CD4-positive, alpha-beta T cell (primary cell): ENCODE results near the gene GLMN. TPM values are rescaled to one million over a fixed set of nuclear protein-coding genes. Genes with fewer than 3 reads are reported as not detected.
"Not testable (repeated sequence)": the region's sequence is repeated elsewhere in the genome, so short reads cannot be mapped to it uniquely, and the experiment has no call there.

Experiments
- ATAC-seq: fragments of 200-7000 bp; cut with Tn5 transposase; one replicate; pipeline ENCODE4 v1.10.0; 2022; ENCODE audit warnings: mild to moderate bottlenecking; ENCODE audit not compliant: poor library complexity
- CTCF ChIA-PET: fragments of 350-600 bp; sonication (Branson Sonifier 250); formaldehyde crosslinking; loops from one replicate; lab custom pipeline; 2021; ENCODE audit warnings: antibody characterized with exemption, inconsistent platforms; lab: Charles Lee
- POLR2A ChIA-PET: fragments of 350-600 bp; sonication (Branson Sonifier 250); formaldehyde crosslinking; loops from one replicate; lab custom pipeline; 2021; ENCODE audit warnings: antibody characterized with exemption, inconsistent platforms; lab: Charles Lee
- DNase-seq, 14 experiments: peaks; one replicate each; pipeline ENCODE4 v3.0.0-alpha.2; 2013 to 2020; ENCODE audit warnings: mixed read lengths in 2 of 14
- H3K27ac ChIP-seq, 2 donors: one replicate each; pipeline versions ENCODE4 v1.5.1 to v1.7.0; 2013; ENCODE audit warnings: low read length in 2 of 2, low read depth in 1 of 2, mild to moderate bottlenecking in 1 of 2
- H3K27me3 ChIP-seq, 2 experiments: 1 replicate in 1 of 2; 2 replicates in 1 of 2; pipeline versions ENCODE4 v1.6.1 to v1.7.0; 2013; ENCODE audit warnings: low read length in 2 of 2, control low read depth in 1 of 2, mild to moderate bottlenecking in 1 of 2, moderate library complexity in 1 of 2; ENCODE audit not compliant: insufficient read depth in 2 of 2, control insufficient read depth in 1 of 2
- H3K36me3 ChIP-seq: one replicate; pipeline ENCODE4 v1.6.1; 2013; ENCODE audit warnings: low read length, control low read depth; ENCODE audit not compliant: insufficient read depth
- H3K4me1 ChIP-seq: one replicate; pipeline ENCODE4 v1.6.1; 2013; ENCODE audit warnings: low read length, control low read depth; ENCODE audit not compliant: insufficient read depth
- H3K4me3 ChIP-seq: one replicate; pipeline ENCODE4 v1.5.1; 2013; ENCODE audit warnings: mild to moderate bottlenecking, low read length, moderate library complexity
- H3K9me3 ChIP-seq, 2 experiments: 1 replicate in 1 of 2; 2 replicates in 1 of 2; pipeline versions ENCODE4 v1.6.1 to v1.7.0; 2013; ENCODE audit warnings: low read length in 2 of 2, mild to moderate bottlenecking in 2 of 2, control low read depth in 1 of 2, moderate library complexity in 1 of 2; ENCODE audit not compliant: control insufficient read depth in 1 of 2, insufficient read depth in 1 of 2
- H3K27ac Mint-ChIP-seq: one replicate; pipeline ENCODE4 v1.8.0; 2020; ENCODE audit warnings: mixed read lengths
- H3K27me3 Mint-ChIP-seq: one replicate; pipeline ENCODE4 v1.8.0; 2021; ENCODE audit warnings: mixed read lengths
- H3K36me3 Mint-ChIP-seq: one replicate; pipeline ENCODE4 v1.8.0; 2021; ENCODE audit warnings: low read depth, mixed read lengths
- H3K4me1 Mint-ChIP-seq: one replicate; pipeline ENCODE4 v1.8.0; 2021; ENCODE audit warnings: low read depth, mixed read lengths
- H3K4me3 Mint-ChIP-seq: one replicate; pipeline ENCODE4 v1.8.0; 2020; ENCODE audit warnings: mild to moderate bottlenecking, mixed read lengths
- H3K9me3 Mint-ChIP-seq: one replicate; pipeline ENCODE4 v1.8.0; 2020; ENCODE audit warnings: mixed read lengths
- intact Hi-C, 2 experiments: fragments of 100-400 bp; cut with DNase I in 1 of 2; cut with micrococcal nuclease in 1 of 2; formaldehyde crosslinking; loops; one replicate each; pipeline versions ENCODE4 v1.15.1 to v1.9.0; 2023 to 2025; cut with DNase I, micrococcal nuclease
- total RNA-seq, 174 experiments: library from RNA in 2 of 174; stranded (reverse) in 2 of 174; gene quantifications; one replicate each; pipeline ENCODE4 v1.2.3 and lab custom pipeline; 2021 to 2026
- TF ChIP-seq, protein P1 (sequence below): fragments of 200-600 bp; IDR thresholded peaks from one replicate; pipeline ENCODE4 v1.8.0; 2022; ENCODE audit warnings: antibody characterized with exemption, mild to moderate bottlenecking

Gene GLMN
- total RNA-seq, 2 experiments from 2014 or later, result 7.7 to 11.7 TPM

DNA sequence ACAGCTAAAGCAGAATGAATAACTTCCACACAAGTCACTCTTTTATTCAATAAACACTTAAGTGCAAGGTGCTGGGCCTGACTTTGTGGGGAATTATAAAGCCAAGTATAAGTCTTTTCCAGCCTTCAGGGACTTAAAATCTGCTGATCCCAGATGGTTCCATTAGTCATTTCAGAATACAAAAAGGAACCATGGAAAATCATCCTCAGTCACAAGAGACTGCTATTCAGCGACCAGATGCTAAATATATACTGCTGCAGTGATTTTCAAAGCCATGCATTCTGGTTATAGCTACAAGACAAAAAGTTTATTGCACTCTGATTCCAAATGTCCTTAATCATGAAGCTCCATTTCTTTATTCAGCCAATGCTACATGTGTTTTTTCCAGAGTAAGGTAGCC lies 25.7 kb downstream of the GLMN start:
- DNase-seq, result no peak
- Mint-ChIP-seq H3K27me3 (no peaks in the 10 kb centered on the region), H3K9me3 (no peaks in the 10 kb centered on the region), H3K27ac (no peak overlapping the region), H3K4me1 (no peaks in the 10 kb centered on the region), H3K4me3 (no peak overlapping the region), H3K36me3 (peaks cover 86% of the 10 kb centered on the region)
- intact Hi-C loops, result no loop called here
- no peak overlapping the region for H3K27ac ChIP-seq
- ChIA-PET POLR2A (no interaction called here), CTCF (interaction anchor here (0.7 kb wide), 1 partner anchor 130 kb away, joined by 4 read pairs; no protein-coding TSS in a partner anchor)
- H3K27me3 ChIP-seq, result no peaks in the 10 kb centered on the region
- H3K9me3 ChIP-seq, result no peaks in the 10 kb centered on the region
- H3K36me3 ChIP-seq, result peaks cover 54% of the 10 kb centered on the region
- TF ChIP-seq, protein P1, sequence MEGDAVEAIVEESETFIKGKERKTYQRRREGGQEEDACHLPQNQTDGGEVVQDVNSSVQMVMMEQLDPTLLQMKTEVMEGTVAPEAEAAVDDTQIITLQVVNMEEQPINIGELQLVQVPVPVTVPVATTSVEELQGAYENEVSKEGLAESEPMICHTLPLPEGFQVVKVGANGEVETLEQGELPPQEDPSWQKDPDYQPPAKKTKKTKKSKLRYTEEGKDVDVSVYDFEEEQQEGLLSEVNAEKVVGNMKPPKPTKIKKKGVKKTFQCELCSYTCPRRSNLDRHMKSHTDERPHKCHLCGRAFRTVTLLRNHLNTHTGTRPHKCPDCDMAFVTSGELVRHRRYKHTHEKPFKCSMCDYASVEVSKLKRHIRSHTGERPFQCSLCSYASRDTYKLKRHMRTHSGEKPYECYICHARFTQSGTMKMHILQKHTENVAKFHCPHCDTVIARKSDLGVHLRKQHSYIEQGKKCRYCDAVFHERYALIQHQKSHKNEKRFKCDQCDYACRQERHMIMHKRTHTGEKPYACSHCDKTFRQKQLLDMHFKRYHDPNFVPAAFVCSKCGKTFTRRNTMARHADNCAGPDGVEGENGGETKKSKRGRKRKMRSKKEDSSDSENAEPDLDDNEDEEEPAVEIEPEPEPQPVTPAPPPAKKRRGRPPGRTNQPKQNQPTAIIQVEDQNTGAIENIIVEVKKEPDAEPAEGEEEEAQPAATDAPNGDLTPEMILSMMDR, result no peak
- no peak for ATAC-seq
- no peak overlapping the region for H3K4me3 ChIP-seq
- H3K4me1 ChIP-seq, result no peaks in the 10 kb centered on the region

DNA sequence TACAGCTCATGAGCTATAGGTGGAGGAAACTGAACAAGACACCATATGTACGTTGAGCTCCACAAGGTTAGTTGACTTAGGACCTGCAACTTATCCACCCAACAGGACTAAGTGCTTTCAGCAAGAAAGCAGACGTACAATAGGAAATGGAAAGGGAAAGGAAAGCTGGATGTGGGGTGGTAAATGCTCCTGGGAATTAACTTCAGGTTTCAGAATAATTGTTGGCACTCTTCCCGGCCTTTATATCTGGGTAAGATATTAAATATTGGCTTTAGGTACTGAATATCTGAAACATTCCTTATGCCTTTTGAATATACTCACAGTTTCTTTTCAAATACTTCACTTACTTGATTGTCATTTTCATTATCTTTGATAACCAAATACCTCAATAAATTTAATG lies 36.3 kb downstream of the GLMN start:
- no peaks in the 10 kb centered on the region for H3K27me3 ChIP-seq
- no peaks in the 10 kb centered on the region for H3K9me3 ChIP-seq
- CTCF ChIA-PET, result no interaction called here
- no peaks in the 10 kb centered on the region for H3K27me3 Mint-ChIP-seq
- no peaks in the 10 kb centered on the region for H3K9me3 Mint-ChIP-seq
- no peaks in the 10 kb centered on the region for H3K4me1 Mint-ChIP-seq
- TF ChIP-seq, protein P1, result no peak
- no peak overlapping the region for H3K27ac ChIP-seq
- no peak for DNase-seq
- no peak for ATAC-seq
- H3K36me3 ChIP-seq, result peaks cover 65% of the 10 kb centered on the region
- H3K4me3 Mint-ChIP-seq, result no peak overlapping the region
- peaks cover 97% of the 10 kb centered on the region for H3K36me3 Mint-ChIP-seq
- no peak overlapping the region for H3K4me3 ChIP-seq
- intact Hi-C loops, result no loop called here
- no peaks in the 10 kb centered on the region for H3K4me1 ChIP-seq
- POLR2A ChIA-PET, result interaction anchor here (1.4 kb wide), 1 partner anchor 16 kb away, joined by 3 read pairs; no protein-coding TSS in a partner anchor
- H3K27ac Mint-ChIP-seq, result no peak overlapping the region

- Mint-ChIP-seq H3K4me1 (no peaks in the 10 kb centered on the region), H3K4me3 (no peak overlapping the region), H3K27ac (no peak overlapping the region), H3K36me3 (peaks cover 99% of the 10 kb centered on the region), H3K9me3 (peaks cover 10% of the 10 kb centered on the region), H3K27me3 (no peaks in the 10 kb centered on the region)
- no peak for ATAC-seq
- DNase-seq, result no peak
- ChIA-PET CTCF (no interaction called here), POLR2A (no interaction called here)
- H3K27ac ChIP-seq, result no peak overlapping the region
- H3K4me3 ChIP-seq, result no peak overlapping the region
- no peaks in the 10 kb centered on the region for H3K27me3 ChIP-seq
- H3K9me3 ChIP-seq, result peaks cover 0 to 9% of the 10 kb centered on the region in 2 experiments
- intact Hi-C loops, result no loop called here
- H3K4me1 ChIP-seq, result no peaks in the 10 kb centered on the region
- peaks cover 57% of the 10 kb centered on the region for H3K36me3 ChIP-seq
- TF ChIP-seq, protein P1, result no peak
These were observed 39.4 kb downstream of the GLMN start for GRCh38 chr1:92259350-92259749.

- H3K27me3 ChIP-seq, H3K4me3 Mint-ChIP-seq, POLR2A ChIA-PET, H3K9me3 ChIP-seq, H3K27me3 Mint-ChIP-seq, ATAC-seq, H3K4me1 Mint-ChIP-seq, CTCF ChIA-PET, H3K27ac Mint-ChIP-seq, DNase-seq, intact Hi-C loops, H3K4me1 ChIP-seq, H3K4me3 ChIP-seq, H3K27ac ChIP-seq: not testable (repeated sequence)
- peaks cover 10% of the 10 kb centered on the region for H3K9me3 Mint-ChIP-seq
- peaks cover 53% of the 10 kb centered on the region for H3K36me3 ChIP-seq
- peaks cover 90% of the 10 kb centered on the region for H3K36me3 Mint-ChIP-seq
These were observed 44.1 kb downstream of the GLMN start for GRCh38 chr1:92254714-92255113.
